ENCODE measurements around the gene SCARB1.

Gene SCARB1

DNA sequence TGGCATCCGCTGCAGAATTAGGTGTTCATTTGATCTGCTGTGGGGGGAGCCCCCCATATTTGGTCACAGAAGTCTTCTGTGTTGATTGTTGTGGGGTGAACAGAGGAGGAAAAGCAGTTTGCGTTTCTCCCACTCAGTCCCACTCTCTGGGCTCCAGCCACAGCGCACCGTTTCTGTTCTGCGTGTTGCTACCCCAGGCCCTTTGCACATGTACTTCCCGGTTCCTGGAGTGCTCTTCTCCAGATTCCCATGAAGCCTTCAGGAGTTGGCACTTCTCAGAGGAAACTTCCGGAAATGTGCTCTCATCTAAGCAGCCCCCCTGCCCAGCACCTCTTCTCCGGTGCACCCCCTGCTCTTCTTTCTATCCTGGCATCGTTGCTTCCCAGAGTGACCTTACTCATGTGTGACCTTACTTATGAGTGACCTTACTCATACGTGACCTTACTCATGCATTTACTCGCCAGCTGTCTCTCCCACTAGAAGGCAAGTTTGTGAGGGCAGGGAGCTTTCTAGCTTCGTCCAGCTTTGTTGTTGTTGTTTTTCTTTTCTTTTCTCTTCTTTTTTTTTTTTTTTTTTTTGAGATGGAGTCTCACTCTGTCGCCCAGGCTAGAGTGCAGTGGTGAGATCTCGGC lies 93.7 kb downstream of the SCARB1 start:
- FAIRE-seq = no peak

DNA sequence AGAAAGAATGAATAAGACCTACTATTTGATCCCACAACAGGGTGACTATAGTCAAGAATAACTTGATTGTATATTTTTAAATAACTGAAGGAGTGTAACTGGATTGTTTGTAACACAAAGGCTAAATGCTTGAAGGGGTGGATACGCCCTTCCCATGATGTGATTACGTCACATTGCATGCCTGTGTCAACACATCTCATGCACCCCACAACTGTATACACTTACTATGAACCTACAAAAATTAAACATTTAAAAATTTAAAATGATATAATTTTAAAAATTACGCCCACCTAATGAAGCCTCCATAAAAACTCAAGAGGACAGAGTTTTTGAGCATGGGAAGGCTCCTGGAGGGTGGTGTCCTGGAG lies 94.5 kb downstream of the SCARB1 start:
- no peak for FAIRE-seq

DNA sequence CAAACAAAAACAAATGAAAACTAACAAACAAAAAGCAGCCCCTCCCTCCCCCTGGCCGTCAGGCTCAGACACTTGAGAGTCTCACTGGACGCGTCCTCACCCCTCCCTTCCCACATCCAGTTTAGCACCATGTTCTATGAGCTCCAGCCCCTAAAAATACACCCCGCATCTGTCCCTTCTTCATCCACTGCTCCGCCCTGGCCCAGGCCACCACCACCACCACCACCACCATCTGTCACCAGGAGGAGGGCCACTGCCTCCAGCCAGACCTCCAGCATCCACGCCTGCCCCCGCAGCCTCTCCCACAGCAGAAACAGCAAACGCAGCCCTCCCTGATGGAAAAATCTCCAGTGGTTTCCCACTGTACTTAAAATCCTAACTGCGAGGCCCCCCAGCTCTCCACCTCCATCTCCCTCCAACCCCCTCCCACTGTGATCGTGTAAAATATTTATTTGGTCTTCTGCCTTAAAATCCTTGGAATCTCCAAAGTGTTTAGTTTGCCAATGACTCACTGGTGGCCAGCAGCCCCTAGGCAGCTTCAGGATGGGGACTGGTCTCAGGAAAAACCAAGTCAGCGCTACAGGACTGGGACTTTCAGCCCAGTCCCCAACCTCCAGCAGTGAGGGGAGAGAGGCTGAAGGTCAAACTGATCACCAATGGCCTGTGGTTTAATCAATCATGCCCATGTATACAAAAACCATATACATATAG lies 95.1 kb downstream of the SCARB1 start:
- no peak for FAIRE-seq

DNA sequence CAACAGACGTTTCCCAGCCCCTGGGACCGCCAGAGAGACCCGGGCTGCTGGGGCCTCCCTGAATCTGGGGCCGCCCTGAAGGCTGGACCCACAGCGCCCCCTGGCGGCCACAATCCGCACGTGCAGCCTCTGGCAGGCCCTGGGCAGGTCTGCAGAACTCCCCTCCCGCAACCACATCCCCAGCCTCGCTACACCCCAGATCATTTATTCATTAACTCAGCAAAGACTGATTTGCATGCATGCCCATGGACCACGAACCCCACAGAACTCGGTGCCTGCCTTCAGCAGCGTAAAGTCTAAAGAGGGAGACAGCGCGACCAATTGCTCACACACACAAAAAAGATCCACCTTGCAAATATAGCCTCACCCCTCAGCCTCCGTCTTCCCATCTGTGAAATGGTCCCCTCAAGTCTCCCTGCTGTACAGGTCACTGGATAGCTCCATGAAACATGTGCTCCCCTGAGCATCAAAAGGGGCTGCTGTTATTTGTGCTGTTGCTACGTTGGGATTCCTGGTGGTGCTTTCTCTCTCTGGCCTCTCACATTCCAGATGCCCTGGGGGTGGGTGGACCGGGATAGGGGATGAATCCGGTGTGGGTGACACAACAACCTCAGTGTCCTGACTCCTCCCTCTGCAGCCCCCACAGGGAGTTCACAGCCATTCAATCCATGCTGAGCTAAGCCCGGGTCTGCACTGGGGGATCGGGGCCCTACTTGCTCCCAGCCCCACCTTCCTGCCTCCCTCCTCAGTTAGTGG lies 96.4 kb downstream of the SCARB1 start:
- FAIRE-seq = no peak

DNA sequence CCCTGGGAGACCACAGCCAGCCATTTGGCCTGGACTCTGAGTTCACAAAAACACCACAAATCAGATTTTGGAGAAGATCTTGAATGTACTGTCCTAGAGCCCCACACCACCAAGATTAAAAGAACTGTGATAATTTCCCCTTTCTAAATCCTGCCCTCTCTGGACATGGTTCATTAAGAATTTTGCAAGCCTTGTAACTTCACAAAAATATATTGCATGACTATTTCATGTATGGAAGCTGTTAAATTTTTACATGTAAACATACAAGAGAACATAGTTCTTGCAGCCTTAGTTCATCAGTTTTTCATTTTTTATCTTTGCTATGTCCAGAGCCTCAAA lies 97.0 kb downstream of the SCARB1 start:
- FAIRE-seq = no peak

DNA sequence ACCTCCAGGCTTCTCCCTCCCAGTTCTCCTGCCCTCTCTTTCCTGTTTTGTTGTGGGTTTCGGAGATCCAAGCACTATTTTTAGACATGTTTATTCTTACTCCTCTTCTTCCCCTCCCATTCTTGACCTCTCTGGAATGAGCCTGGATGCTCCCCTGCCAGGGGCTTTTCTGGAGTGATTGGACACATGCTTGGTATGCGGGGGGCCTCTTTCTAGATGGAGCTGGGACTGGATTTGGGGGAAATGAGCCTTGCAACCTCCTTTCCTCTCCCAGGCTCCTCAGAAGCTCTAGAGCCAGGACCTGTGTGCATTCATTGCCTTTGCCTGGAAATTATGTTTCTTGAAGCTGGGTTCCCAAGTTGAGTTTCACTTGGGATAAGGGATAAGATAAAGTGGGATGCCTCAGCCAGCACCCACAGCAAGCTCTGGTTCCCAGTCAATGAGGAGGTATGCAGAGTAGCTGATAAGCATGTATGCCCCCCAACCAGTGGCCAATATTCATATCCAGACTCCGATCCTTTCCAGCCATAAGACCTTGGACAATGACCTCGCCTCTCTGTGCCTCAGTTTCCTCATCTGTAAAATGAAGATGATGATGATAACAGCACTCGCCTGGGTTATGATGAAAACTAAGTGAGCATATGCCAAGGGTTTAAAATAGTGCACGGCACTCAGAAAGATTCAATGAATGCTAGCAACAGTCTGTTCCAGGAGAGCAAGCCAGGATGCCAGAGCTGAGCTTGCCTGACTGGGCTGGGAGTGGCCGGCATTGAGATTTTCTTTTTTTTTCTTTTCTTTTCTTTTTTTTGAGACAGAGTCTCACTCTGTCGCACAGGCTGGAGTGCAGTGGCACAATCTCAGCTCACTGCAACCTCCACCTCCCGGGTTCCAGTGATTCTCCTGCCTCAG lies 97.8 kb downstream of the SCARB1 start:
- FAIRE-seq = no peak

DNA sequence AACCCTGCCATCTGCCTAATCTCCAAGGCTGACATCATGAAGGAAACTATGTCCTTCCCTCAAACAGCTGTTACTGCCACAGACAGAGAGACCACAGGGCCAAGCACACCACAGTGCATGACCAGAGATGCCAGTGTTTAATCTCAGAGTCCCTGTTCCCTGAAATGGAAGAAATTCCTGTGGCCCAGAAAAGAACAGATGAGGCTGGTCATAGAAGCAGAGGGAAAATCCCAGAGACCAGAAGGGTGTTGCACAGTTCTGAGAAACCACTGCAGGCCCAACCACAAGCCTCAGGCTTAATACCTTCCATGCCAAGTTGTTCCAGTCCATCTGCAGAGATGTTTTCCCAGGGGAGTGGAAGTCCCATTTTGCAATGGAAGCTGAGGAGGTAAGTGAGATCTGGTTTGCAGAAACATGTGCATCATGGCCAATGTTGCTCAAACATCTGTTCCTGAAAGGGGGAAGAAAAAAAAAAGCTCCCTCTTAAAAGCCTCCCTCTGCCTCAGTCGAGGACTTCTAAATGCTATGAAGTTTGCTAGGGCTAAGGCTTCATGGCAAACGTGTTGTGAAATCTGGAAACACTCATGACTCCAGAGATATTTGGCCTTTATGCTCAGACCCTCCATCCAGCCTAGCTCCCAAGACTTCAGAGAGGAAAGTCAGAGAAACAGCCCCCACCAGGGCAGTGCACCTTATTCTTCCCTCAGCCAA lies 98.6 kb downstream of the SCARB1 start:
- no peak for FAIRE-seq

DNA sequence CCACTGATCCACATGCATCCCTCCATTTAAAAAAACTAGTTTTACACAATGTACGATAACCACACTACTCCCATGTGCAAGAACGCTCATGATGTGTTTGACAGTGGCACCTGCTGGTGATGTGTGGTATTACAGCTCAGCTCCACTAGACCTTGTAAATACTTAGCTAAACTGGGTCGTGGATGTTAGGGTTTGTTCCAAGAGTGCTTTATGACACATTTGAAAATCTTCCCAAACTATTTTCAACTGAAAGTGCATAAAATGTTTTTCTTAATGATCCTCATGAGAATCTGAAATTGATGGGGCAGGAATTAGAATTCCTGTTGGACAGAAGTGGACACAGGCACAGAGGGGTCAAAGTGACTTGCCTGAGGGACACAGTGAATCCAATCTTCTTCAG lies 99.2 kb downstream of the SCARB1 start:
- FAIRE-seq = no peak

DNA sequence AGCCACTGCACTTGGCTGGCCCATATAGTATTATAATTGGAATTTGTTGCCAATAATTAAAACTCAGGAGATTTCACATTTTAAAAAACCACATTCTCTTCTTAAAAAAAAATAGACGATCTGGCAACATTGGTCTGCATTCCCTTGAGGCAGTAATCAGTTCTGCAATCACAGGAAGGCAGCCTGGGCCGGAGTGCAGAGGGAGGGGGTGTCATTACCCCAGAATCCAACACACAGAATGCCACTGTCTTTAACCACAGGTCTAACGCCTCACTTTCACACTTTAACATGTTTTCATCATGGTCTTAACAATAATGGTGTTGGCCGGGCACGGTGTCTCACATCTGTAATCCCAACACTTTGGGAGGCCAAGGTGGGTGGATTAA lies 100.1 kb downstream of the SCARB1 start:
- FAIRE-seq = no peak

DNA sequence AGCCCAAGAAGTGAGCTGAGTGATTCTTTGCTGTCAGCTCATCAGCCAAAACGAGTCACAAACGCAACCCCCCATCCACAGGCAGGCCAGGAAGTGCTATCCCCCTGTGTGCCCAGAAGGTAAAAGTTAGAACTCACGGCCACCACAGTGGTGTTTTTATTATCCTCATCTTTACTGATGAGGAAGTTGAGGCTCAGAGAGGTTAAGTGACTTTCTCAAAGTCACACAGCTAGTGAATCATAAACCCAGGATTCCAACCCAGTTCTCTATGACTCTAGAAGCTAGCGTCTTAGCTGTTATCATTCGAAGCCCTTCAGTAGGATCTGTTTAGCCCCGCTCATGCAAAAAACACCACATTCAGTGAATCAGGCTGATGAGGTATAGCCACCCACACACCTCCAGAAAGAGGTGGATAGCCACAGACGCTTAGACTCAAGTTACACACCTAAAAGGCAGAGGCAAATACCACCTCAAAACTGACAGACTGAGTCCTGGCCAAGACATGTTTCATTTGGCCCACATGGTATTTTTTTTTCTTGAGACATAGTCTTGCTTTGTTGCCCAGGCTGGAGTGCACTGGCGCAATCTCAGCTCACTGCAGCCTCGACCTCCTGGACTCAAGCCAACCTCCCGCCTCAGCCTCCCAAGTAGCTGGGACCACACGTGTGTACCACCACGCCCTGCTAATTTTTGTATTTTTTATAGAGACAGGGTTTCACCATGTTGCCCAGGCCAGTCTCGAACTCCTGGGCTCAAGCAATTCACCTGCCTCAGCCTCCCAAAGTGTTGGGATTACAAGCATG lies 100.7 kb downstream of the SCARB1 start:
- FAIRE-seq = no peak

DNA sequence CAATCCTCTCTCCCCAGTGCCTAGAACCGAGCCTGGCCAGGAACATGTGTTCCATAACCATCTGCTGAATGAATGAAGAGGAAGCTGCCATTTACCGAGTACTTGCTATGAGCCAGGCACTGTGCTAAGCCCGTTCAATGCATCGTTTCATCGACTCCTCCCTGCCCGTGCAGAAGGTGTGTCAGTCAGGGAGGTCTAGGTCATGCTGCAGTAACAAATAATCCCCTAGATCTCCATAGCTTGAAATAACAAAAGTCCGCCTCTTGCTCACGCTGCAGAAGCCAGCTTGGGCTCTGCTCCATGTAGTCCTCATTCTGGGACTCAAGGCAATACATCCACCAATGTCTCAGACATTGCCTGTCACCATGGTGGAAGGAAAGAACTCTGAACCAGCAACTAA lies 101.3 kb downstream of the SCARB1 start:
- no peak for FAIRE-seq

DNA sequence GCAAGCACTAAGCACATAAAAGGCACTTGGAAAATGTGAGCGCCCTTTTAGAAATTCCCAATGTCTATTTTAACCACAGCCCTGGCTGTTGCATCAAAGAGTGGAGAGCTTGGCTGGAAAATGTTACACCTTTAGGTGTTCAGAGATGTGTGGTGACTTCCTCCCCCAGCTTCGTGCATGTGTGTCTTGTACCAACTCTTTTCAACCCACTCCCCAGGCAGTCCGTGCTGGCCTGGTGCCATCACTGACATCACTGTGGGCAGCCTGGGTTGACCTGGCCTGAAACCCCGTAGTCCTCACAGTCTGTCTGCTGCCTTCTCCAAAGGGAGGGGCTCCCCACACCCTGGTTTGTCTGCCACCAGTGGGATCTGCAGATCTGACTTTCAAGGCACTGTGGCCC lies 101.8 kb downstream of the SCARB1 start:
- FAIRE-seq = no peak

DNA sequence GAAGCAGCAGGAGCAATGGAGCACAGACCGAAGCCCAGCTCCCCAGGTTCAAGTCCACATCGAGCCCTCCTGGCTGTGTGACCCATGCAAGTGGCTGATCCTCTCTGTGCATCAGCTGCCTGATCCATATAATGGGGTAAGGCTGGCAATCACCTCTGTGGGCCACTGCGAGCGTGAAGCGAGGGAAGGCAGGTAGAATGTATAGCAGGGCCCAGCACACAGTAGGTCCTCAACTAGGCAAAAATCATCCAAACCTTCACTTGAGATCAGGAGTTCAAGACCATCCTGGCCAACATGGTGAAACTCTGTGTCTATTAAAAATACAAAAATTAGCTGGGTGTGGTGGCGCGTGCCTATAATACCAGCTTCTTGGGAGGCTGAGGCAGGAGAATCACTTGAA lies 102.6 kb downstream of the SCARB1 start:
- FAIRE-seq = no peak

DNA sequence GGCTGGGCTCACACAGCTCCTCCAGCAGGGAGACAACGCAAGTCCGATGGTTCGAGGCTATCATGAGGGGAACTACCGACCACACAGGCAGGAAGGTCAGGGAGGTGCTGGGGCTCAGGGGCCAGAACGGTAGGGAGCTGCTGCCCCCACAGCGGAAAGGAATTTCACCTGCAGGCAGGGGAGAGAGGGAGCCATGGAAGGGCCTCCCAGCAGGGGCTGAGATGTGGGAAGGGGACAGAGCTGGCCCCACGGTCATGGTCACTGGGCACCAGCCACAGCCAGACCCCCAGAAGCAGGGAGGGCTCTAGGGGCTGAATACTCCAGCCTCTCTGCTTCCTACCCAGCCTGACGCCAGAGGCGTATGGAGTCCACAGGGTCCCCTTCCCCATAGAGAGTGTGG lies 103.1 kb downstream of the SCARB1 start:
- FAIRE-seq = no peak

DNA sequence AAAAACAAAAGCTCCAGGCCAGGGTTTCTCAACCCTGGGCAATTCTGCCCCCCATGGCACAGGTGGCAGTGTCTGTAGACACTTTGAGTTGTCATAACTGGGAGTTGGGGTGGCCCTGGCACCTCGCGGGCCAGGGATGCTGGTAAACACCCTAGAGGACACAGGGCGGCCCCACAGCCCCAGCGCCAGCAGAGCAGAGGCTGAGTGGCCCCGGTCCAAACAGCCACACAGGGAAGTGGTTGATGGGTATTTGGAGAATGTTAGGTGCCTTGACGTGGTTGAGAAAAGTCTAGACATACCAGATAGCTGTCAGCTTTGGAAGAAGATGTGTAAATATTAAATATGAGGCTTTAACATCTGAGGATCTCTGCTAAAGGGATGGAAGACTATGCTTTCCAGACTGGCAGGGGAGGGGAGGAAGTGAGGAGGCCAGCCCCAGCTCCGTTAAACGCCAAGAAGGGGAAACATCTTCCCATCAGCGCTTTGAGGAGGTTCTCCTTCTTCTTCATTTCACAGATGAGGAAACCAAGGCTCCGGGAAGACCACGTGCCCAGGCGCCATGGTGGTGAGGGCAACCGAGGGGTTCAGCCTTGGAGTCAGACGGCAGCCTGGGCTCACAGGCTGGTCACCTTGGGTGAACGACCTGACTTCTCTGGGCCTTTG lies 103.7 kb downstream of the SCARB1 start:
- no peak for FAIRE-seq

DNA sequence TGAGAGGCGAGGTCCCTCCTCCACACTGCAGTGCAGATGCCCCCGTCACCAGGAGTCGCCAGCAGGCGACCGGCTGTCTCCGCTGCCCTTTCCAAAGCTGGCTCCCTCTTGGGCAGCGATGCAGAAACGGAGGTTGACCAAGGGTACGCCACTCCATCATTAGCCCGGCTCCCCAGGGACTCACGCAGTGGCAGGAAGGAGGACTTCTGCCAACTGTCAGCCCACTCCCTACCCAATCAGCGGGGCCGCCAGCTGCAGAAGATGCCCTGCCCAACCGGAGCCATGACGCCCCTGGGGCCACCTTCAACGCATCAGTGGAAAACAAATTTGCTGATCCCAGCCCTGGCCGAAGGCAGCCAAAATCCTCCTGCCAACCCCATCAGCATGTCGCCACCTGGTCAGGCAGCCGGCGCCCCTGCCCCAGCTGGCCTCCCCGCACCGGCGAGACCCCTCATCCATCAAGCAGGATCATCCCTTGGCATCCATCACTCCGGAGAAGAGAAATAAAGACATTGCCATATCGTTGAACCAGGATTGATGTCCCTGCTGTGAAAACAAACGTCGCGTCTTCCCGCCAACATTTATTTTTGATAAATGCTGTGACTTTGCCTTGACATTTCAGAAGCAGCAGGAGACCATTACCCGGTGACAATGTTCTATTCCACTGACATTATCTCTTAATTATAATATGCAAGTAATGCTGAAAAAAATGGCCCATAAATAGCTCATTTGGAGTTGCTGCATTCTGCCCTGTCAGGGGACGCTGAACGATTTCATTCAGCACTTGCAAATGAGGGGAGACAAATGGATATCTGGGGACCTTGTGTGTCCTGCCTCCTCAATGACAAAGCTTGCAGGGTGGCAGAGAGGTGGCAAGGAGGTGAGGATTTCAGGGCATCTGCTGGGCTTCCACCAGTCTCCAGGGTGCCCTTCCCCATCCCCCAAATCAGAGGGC lies 105.1 kb downstream of the SCARB1 start:
- FAIRE-seq = no peak

DNA sequence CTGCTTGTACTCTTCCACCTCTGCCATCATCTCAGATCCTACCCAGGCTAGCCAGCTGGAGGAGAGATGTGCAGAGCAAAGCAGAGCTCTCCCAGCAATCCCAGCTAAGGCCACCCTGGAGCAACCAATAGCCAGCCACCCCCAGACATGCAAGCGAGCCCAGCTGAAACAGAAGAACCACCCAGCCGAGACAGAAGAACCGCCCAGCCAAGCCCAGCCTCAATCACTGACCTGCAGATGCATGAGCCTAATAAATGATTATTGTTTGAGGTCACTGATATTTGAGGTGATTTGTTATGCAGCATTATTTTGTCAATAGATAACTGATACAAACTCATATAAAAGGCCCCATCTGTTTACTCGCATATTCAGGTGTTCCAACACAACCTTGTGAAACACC lies 106.3 kb downstream of the SCARB1 start:
- FAIRE-seq = no peak

DNA sequence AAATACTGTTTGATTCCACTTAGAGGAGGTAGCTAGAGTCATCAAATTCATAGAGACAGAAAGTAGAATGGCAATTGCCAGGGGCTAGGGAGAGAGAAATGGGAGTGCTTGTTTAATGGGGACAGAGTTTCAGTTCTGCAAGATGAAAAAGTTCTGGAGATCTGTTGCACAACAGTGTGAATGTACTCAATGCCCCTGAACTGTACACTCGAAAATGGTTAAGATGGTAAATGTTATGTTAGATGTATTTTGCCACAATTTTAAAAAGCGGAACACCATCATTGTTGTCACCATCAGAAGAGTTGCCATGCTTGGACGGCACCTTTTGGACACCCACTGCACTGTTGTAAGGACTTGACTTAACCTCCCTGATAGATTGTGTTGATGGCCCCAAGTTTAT lies 106.9 kb downstream of the SCARB1 start:
- no peak for FAIRE-seq

DNA sequence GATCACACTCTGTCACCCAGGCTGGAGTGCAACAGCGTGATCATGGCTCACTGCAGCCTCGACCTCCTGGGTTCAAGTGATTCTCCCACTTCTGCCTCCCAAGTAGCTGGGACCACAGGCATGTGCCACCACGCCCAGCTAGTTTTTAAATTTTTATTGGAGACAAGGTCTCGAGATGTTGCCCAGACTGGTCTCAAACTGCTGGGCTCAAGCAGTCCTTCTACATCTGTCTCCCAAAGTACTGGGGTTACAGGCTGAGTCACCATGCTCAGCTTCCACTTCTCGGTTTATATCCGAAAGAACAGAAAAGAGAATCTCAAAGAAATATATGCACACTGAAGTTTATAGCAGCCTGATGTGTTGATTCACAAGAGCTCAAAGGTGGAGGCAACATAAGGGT lies 107.5 kb downstream of the SCARB1 start:
- no peak for FAIRE-seq

DNA sequence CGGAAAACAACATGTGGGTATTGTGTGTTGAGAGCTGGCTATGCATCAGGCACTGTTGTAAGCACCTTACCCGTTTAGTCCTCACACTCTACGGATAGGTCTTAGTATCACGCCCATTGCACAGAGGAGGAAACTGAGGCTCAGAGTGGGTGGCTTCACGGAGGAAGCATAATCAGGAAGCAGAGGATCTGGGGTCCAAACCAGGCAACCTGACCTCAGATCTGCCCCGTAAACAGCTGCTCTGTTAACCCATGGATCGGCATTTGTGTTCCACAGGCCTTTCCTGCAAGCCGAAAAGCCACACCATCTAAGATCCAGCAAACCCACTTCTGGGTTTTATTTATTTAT lies 107.9 kb downstream of the SCARB1 start:
- no peak for FAIRE-seq

Data from endometrium (tissue), 2 donors.